ENCODE results near the gene ACER1.
A peak's percentile ranks its signal among the peaks of the same experiment; 100 is the strongest.
"Not testable (repeated sequence)": the region's sequence is repeated elsewhere in the genome, so short reads cannot be mapped to it uniquely, and the experiment has no call there.

Gene ACER1, protein sequence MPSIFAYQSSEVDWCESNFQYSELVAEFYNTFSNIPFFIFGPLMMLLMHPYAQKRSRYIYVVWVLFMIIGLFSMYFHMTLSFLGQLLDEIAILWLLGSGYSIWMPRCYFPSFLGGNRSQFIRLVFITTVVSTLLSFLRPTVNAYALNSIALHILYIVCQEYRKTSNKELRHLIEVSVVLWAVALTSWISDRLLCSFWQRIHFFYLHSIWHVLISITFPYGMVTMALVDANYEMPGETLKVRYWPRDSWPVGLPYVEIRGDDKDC

DNA sequence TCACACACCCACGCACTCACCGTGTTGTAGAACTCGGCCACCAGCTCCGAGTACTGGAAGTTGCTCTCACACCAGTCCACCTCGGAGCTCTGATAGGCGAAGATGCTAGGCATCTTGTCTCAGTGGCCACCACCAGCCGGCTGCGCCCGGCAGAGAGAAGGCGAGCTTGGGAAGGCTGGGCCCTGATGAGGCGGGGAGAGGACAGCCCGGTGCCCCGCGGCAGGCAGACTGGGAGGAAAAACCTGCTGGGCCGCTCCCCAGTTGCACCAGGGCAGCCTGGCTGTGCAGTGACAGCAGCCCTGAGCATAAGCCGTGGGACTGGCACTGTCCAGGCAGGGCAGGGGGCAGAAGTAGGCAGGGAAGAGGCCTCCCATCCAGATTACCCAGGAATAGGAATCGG, at the start of gene ACER1:
Gene ACER1 (minus strand): TSS at position 174 of the 400 bp plus-strand sequence. CDS start 61 bp downstream, at position 113.
- no peak for DNase-seq (ENCODE audit: low spot score)

DNA sequence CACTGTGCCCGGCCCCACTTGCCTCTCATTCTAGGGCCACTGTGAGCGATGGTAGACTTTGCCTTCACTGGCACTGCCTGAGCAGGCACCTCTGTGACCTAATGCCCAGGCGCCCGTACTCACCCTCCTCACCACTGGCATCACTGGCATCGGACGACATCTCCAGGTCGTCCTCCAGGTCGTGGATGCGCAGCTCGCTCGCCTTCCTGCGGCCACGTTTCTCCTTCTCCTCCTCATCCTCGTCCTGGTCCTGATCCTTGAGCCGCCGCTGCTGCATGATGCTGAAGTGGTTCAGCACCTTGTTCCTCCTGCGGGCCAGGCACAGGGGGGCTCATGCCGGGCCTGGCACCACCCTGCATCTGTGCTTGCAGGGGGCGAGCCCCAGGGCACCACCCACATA, 49.8 kb upstream of the ACER1 start:
- DNase-seq (ENCODE audit: low spot score), result no peak

DNA sequence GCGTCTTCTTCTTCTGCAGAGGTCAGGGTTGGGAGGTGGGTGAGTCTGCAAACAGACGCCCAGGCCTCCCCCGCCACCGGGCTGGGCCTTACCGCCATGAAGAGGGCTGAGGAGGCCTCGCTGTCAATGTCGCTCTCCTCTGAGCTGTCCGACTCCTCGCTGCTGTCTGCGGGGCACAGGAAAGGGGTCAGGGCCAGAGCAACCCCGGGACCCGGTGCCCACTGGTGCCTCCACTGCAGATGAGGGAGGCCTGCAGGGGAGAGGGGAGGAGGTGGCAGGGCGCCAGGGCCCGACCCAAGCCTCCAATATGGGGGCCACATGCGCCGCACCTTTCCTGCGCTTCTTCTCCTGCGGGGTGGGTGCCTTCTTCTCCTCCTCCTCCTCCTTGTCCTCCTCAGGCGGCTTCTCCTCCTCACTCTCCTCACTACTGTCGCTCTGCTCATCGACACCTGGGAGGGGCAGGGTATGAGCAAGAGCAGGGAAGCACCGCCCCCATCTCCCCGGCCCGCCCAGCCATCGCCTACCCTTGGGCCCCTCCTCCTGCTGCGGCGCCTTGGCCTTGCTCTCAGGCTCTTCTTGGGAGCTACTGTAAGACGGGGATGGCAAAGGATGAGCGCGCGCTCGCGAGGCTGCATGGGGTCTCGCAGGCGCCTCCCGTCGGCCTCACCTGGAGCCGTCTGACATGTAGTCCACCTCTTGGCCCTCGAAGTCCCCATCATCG, 47.8 kb upstream of the ACER1 start:
- DNase-seq (ENCODE audit: low spot score), result no peak

DNA sequence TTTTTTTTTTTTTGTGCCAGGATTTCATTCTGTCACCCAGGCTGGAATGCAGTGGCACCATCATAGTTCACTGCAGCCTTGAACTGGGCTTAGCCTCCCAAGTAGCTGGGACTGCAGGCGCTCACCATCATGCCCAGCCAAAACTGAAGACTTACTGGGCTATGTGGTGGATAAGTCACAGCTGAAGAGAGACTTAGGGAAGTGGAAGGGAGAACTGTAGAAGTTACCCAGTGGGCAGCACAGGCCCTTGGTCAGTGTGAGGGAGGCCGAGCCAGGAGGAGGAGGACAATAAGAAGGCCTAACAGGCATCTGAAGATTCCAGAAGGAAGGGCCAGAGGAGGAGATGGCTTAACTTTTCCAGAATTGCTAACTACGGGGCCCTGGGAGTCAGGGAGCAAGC, 46.3 kb upstream of the ACER1 start:
- DNase-seq (ENCODE audit: low spot score), result no peak

DNA sequence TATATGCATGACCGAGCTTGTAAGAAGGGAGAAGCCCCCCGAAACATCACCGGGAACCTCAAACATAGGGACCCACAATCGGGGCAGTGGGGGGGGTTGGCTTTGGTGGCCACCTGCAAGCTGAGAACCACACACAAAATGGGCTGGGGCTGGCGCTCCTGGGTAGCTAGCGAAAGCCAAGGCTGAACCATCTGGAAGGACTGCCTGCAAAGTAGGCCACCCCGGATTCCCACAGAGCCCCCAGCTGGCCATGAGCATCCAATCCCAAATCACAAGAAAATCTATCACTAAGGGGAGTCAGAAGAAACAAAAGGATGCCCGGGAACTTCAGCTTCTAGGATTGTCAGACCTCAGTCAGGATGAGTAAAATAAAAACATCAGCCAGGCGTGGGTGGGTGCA, 45.1 kb upstream of the ACER1 start:
- no peak for DNase-seq (ENCODE audit: low spot score)

DNA sequence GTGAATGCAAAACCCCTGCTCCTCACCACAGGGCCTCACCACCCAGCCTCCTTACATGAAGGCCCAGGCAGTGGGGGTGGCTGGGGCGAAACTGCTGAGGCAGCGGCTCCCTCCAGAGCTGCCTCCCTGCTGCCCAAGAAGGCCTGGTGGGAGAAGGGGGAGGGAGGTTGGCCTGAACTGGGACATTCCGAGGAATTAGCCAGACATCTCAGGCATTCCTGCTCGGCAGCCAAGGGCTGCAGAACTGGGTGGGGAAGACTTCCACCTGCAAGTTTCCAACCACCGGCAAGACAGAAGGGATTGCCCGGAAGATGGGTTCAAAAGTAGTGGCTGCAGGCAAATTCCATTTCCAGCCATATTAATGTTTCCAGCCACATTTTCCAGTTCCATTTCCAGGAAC, 44.6 kb upstream of the ACER1 start:
- no peak for DNase-seq (ENCODE audit: low spot score)

DNA sequence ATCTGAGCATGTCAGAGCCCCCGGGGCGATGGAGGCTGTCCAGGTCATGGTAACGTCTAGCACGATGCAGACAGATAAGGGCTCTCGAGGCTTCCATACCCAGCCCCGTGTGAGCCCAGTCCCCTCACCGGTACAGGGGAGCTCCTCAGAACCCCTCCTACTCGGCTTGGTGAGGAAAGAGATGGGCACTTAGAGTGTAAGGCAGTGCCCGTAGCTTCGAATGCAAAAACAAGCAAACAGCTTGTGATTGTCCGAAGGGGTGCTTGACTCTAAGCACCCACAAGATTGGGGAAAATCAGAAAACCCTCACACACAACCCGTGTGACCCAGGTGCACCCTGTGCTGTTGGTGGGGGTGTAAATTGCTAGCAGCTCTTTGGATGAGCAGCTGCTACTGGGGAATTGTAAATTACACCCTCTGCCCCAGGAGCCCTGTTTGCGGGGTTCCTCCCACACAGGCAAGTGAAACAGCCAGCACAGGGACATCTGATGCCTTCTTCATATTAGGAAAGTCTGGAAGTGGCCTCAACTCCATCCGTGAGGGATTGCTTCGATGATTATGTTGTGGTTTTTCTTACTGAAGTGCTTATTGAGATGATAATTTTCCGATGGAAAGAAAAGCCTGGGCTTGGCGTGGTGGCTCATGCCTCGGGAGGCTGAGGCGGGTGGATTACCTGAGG, 43.2 kb upstream of the ACER1 start:
- DNase-seq (ENCODE audit: low spot score), result no peak

DNA sequence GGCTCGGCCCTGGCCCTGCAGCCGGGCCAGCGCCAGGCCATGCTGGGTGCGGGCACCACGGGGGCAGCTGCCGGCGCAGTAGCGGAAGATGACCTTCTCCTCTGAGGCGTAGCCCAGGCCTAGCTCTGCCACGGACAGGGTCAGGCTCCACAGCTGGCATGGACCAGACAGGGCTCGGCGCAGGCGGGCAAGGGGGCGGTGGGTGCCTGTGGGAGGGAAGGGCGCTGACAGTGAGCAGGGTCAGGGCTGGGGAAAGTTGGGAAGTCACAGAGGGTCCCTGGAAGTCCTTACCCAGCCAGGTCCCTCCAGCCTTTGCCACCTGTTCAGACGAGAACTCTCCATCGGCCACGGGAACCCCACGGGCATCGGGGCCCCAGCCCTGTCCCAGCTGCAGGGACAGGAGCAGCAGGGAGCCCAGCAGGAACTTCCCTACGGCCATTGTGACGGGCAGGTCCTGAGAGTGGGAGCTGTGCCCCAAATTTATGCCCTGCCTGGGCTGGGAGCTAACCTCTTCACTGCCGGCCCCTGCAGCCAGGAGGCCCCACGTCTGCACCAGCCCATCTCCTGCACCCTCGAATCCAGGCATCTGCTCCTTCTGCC, 42.1 kb upstream of the ACER1 start, which contains the start of gene PSPN:
Gene PSPN (minus strand): TSS at position 523 of the 600 bp plus-strand sequence. CDS start 84 bp downstream, at position 439.
- no peak for DNase-seq (ENCODE audit: low spot score)

DNA sequence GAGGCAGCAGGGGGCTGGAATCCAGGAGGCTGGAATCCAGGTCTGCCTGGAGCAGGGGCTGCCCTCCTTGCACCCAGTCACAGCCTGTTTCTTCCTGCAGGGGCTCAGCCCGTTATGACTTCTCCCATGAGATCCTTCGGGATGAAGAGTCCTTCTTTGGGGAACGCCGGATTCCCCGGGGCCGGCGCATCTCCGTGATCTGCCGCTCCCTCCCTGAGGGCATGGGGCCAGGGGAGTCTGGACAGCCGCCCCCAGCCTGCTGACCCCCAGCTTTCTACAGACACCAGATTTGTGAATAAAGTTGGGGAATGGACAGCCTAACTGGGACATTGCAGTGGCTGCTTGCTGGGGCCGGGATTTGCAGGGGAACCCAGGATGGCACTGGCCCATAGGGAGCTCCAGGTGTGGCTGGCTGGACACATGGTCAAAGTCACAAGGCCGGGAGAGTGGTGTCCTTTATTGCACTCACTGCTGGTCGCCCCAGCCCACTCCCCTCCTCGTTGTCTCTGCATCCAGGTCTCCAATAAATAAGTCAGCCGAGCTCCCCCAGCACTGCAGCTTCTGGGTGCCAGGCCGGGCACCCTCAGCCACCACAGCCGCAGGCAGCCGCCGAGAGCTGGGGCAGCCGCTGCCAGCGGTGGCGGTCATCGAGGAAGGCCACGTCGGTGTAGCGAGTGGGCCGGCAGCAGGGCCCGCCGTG, 41.4 kb upstream of the ACER1 start:
- DNase-seq (ENCODE audit: low spot score), result no peak

DNA sequence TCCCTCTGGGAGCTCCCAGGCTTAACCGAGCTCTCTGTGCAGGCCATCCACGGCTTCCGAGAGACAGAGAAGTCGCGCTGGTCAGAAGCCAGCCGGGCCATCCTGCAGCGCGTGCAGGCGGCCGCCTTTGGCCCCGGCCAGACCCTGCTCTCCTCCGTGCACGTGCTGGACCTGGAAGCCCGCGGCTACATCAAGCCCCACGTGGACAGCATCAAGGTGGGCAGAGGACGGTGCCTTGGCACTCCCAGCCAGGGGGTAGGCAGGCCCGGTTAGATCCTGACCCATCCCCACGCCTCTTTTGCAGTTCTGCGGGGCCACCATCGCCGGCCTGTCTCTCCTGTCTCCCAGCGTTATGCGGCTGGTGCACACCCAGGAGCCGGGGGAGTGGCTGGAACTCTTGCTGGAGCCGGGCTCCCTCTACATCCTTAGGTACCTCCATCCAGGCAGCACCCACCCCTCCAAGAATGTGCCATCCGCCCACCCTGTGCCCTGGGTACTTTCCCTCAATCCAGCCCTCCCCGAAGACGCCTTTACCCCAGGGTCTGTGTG, 40.8 kb upstream of the ACER1 start:
- no peak for DNase-seq (ENCODE audit: low spot score)

DNA sequence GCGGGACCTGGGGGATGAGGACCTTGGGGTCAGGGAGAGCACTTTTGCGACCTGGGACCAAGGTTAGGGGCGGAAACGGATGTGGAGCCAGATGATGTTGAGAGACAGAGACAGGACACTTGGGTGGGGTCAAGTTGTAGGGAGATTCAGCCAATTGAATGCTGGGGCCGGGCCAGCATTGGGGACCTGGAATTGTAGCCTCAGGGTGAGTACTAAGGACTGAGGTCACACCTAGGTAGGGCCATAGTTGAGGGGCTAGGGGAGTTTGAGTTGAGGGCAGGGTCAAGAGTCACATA, 40.3 kb upstream of the ACER1 start:
- DNase-seq (ENCODE audit: low spot score), result no peak

DNA sequence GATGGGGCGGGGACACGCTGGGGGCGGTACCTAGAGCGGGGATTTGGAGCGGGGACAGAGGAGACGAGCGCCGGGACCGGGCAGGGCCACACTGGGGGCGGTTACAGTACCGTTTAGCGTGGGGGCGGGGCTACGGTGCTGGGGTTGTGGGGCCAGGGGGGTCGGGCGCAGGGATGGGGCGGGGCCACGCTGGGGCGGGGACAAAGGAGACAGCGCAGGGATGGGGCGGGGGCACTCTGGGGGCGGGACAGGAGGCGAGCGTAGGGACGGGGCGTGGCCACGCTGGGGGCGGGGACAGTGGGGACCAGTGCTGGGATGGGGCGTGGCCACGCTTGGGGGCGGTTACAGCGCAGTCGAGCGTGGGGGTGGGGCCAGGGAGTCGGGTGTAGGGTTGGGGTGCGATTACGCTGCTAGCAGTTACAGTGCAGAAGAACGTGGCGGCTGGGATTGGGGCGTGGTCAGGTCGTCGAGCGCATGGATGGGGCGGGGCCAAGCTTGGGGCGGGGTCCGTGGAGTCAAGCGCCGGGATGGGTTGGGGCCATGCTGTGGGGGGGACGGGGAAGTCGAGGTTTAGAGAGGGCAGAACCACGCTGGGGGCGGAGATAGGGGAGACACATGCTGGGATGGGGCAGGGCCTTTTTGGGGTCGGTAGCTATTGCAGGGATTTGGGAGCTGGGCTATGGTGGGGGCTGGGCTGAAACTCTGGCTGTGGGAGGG, 39.8 kb upstream of the ACER1 start:
- peak; percentile 99 for DNase-seq (ENCODE audit: low spot score)

DNA sequence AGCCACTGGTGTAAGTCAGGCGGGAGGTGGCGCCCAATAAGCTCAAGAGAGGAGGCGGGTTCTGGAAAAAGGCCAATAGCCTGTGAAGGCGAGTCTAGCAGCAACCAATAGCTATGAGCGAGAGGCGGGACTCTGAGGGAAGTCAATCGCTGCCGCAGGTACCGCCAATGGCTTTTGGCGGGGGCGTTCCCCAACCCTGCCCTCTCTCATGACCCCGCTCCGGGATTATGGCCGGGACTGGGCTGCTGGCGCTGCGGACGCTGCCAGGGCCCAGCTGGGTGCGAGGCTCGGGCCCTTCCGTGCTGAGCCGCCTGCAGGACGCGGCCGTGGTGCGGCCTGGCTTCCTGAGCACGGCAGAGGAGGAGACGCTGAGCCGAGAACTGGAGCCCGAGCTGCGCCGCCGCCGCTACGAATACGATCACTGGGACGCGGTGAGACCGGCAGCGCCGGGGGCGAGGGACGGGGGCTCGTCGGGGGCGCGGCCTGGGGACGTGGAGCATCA, 39.2 kb upstream of the ACER1 start, which contains the start of gene ALKBH7:
Gene ALKBH7 (plus strand): TSS at position 201 of the 502 bp plus-strand sequence. CDS start 27 bp downstream, at position 228.
- DNase-seq (ENCODE audit: low spot score), result peak; percentile 99

DNA sequence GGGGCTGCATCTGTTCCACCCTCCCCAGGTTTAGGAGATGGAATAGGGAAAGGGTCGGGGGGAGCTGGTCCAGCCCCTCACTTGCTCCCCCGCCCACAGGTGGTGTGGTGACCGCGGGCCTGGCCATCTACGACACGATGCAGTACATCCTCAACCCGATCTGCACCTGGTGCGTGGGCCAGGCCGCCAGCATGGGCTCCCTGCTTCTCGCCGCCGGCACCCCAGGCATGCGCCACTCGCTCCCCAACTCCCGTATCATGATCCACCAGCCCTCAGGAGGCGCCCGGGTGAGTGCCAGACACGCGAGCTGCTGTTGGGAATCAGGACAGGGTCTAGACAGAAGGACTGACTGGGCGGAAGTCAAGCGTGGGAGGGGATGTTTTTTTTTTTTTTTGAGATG, 30.9 kb upstream of the ACER1 start:
- no peak for DNase-seq (ENCODE audit: low spot score)

DNA sequence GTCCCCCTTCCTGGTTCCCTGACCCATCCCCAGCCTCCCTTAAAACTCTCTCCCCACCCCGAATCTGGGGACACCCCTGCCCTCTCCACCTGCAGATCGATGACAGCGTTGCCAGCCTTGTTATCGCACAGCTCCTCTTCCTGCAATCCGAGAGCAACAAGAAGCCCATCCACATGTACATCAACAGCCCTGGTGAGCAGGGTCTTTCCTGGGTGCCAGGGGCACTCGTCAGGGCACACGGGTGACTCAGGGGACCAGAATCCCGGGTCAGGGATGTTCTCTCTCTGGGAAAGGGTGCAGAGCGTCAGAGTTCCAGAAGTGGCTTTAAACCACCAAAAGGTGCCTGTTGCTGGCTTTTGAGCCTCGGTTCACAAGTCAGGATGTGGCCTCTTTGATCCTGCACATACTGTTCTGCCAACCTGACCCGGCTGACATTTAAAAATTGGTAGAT, 29.0 kb upstream of the ACER1 start:
- peak; percentile 38 for DNase-seq (ENCODE audit: low spot score)

DNA sequence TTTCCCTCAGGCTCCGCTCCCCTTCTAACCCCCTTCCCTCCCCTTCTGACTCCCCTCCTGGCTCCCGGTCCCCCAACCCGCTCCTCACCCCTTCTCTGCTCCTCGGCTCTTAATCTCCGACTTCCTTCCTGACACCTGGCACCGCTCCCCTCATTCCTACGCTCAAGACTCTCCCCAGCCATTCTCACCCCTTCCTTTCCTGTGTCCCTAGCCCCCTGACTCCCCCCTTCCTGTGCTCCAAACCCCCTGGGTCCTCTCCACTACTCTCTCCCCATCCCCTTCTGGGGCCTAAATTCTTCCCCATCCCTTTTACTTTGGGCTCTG, 28.6 kb upstream of the ACER1 start:
- DNase-seq (ENCODE audit: low spot score), result no peak

DNA sequence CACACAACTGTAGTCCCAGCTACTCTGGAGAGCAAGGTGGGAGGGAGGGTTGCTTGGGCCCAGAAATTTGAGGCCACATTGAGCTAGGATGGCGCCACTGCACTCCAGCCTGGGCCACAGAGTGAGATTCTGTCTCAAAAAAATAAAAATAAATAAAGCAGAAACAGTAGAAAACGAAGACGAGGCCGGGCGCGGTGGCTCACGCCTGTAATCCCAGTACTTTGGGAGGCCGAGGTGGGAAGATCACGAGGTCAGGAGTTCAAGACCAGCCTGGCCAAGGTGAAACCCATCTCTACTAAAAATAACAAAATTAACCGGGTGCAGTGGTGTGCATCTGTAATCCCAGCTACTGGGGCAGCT, 27.4 kb upstream of the ACER1 start:
- DNase-seq (ENCODE audit: low spot score), result not testable (repeated sequence)

DNA sequence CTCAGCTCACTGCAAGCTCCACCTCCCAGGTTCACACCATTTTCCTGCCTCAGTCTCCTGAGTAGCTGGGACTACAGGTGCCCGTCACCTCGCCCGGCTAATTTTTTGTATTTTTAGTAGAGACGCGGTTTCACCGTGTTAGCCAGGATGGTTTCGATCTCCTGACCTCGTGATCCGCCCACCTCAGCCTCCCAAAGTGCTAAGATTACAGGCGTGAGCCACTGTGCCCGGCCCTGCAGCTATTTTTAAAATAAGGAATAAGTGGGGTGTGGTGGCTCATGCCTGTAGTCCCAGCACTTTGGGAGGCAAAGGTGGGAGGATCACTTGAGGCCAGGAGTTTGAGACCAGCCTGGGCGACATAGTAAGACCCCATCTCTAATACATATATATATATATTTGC, 27.0 kb upstream of the ACER1 start:
- DNase-seq (ENCODE audit: low spot score), result not testable (repeated sequence)

DNA sequence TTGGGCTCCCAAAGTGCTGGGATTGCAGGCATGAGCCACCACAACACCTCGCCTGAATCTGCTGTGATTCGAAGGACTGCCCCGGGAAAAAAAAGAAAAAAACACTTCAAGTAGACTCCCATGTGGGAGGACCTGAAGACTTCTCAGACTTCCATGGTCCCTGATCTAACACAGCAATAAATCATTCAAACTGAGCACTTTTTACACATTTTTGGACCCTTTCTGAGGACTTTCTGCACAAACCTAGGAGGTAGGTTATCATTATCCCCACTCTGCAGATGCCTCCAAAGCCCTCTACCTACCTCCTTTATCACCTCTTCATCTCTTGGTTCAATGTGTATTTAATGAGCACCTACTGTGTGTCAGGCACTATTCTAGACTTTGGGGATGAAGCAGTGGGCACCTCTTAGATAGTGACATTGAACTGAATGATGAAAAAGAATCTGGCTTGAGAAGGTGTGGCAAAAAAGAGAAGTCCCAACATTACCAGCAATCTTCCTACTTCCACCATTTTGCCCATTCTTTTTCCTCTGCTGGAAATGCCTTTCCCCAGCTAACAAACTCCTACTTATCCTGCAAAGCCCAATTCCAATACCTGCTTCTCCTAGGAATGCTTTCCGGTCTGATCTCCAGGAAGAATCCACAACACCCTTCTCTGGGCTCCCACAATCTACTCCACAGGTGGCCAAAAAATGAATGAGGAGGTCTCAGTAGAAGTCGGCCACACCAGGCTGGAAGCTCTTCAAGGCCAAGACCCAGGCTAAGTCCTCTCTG, 26.3 kb upstream of the ACER1 start:
- DNase-seq (ENCODE audit: low spot score), result no peak

DNA sequence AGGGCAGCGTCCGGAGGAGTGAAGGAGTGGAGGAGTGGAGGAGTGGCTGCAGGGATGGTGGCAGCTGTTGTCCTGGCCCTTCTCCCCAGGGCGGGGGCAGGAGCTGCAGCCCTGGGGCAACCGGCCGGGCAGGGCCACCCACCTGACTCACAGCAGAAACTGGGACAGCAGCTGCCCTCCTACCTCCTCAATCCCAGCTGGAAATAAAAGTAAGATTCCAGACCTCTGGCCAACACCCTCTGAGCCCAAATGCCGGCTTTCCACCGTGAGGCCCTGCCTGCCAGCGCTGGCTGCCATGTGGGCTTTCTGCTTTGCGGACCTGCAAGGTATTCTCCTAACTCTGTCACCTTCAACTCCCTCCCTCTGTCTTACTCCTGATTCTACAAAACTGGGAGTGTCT, 24.6 kb upstream of the ACER1 start:
- no peak for DNase-seq (ENCODE audit: low spot score)

All from activated CD4-positive, alpha-beta T cell treated with anti-CD3 and anti-CD28 coated beads, Interleukin-2, Interleukin-4, amounts not matched to agents 100 ng/mL and 50 ng/mL, durations not matched to agents 16 hours and 8 hours (primary cell).